ENCODE measurements around the gene RPEL1. TPM values are rescaled to one million over a fixed set of nuclear protein-coding genes. Genes with fewer than 3 reads are reported as not detected.

The RPEL1 gene
- total RNA-seq, 1 experiment from 2014 or later = 0.10 TPM

- ChIA-PET RAD21 (ENCODE audit: low non-redundant PET in 1 of 2, low total read pairs in 2 of 2, uncharacterized antibody in 2 of 2, unreplicated experiment in 2 of 2) (no interaction called here), CTCF (interaction anchor here (1.6 kb wide), 1 partner anchor 34 kb away, joined by 6 read pairs; no protein-coding TSS in a partner anchor), POLR2A (no interaction called here)
- no peak overlapping the region for H3K4me3 ChIP-seq (replicated peaks in 1 of 2; ENCODE audit: low read depth in 1 of 2, low read length in 2 of 2)
- H3K4me1 ChIP-seq (ENCODE audit: control insufficient read depth in 1 of 2, insufficient read depth in 2 of 2, low read length in 2 of 2) = peaks cover 0 to 1% of the 10 kb centered on the region in 2 experiments; a peak in 2 of 4 replicates
- no TSS peak for BruUV-seq (replicated peaks)
- H3K4me2 ChIP-seq (ENCODE audit: low read length) = no peak overlapping the region
- no peaks in the 10 kb centered on the region for H3K9me3 ChIP-seq (ENCODE audit: control insufficient read depth in 1 of 2, insufficient read depth in 1 of 2, low read depth in 1 of 2, low read length in 2 of 2)
- peaks cover 42% of the 10 kb centered on the region for H3K27me3 ChIP-seq (ENCODE audit: insufficient read depth, low read length)
- H2AFZ ChIP-seq (ENCODE audit: low read depth, low read length, poor library complexity, severe bottlenecking) = no peak overlapping the region
- no peaks in the 10 kb centered on the region for H3K9me2 ChIP-seq (ENCODE audit: insufficient read depth)
- H3K27ac ChIP-seq (ENCODE audit: low read depth, low read length) = no peak overlapping the region
- H4K20me1 ChIP-seq (ENCODE audit: insufficient read depth) = no peaks in the 10 kb centered on the region
- no peak for DNase-seq (ENCODE audit: low read depth, low spot score)
- H3K79me2 ChIP-seq (ENCODE audit: insufficient read depth, low read length) = no peaks in the 10 kb centered on the region
- intact Hi-C loops (cut with micrococcal nuclease) = no loop called here
- no peak for ATAC-seq
- H3K36me3 ChIP-seq (ENCODE audit: control insufficient read depth in 1 of 2, insufficient read depth in 2 of 2, low read length in 2 of 2) = no peaks in the 10 kb centered on the region
- H3K9ac ChIP-seq (ENCODE audit: low read length) = no peak overlapping the region
- TF ChIP-seq REST (IDR thresholded peaks at IDR 0.05; ENCODE audit: low read depth) (peak; percentile 98), YY1 (IDR thresholded peaks at IDR 0.05; ENCODE audit: extremely low read depth, insufficient replicate concordance, low read depth, low read length) (no peak), POLR2AphosphoS5 (IDR thresholded peaks at IDR 0.05; ENCODE audit: low read depth, low read length) (no peak)
Observed at GRCh38 chr10:103278862-103279298, 33.2 kb downstream of the RPEL1 start.

GRCh38 chr10:103280031-103280430 lies 34.3 kb downstream of the RPEL1 start:
- Histone ChIP-seq H3K27ac (ENCODE audit: low read depth, low read length) (no peak overlapping the region), H3K27me3 (ENCODE audit: insufficient read depth, low read length) (peaks cover 42% of the 10 kb centered on the region), H3K4me1 (ENCODE audit: control insufficient read depth in 1 of 2, insufficient read depth in 2 of 2, low read length in 2 of 2) (no peaks in the 10 kb centered on the region), H3K36me3 (ENCODE audit: control insufficient read depth in 1 of 2, insufficient read depth in 2 of 2, low read length in 2 of 2) (no peaks in the 10 kb centered on the region), H3K4me2 (ENCODE audit: low read length) (no peak overlapping the region), H3K4me3 (replicated peaks in 1 of 2; ENCODE audit: low read depth in 1 of 2, low read length in 2 of 2) (no peak overlapping the region), H3K9ac (ENCODE audit: low read length) (no peak overlapping the region), H3K9me2 (ENCODE audit: insufficient read depth) (no peaks in the 10 kb centered on the region), H3K79me2 (ENCODE audit: insufficient read depth, low read length) (no peaks in the 10 kb centered on the region), H3K9me3 (ENCODE audit: control insufficient read depth in 1 of 2, insufficient read depth in 1 of 2, low read depth in 1 of 2, low read length in 2 of 2) (no peaks in the 10 kb centered on the region), H4K20me1 (ENCODE audit: insufficient read depth) (no peaks in the 10 kb centered on the region), H2AFZ (ENCODE audit: low read depth, low read length, poor library complexity, severe bottlenecking) (no peak overlapping the region)
- BruUV-seq (replicated peaks) = no TSS peak
- no peak for TF ChIP-seq ZBTB33 (IDR thresholded peaks at IDR 0.05; ENCODE audit: extremely low read depth, insufficient replicate concordance, low read length)
- TF ChIP-seq POLR2A (IDR thresholded peaks at IDR 0.05; ENCODE audit: borderline replicate concordance, extremely low read depth, insufficient read depth, insufficient read length) = no peak
- no peak for TF ChIP-seq CTCF (IDR thresholded peaks at IDR 0.05 in 2 of 3, conservative IDR thresholded peaks at IDR 0.05 in 1 of 3; ENCODE audit: borderline replicate concordance in 1 of 3, insufficient read depth in 1 of 3, low read depth in 2 of 3, low read length in 2 of 3)
- no peak for TF ChIP-seq SIN3A (IDR thresholded peaks at IDR 0.05; ENCODE audit: low read depth)
- ATAC-seq (no peak), DNase-seq (ENCODE audit: low read depth, low spot score) (no peak)
- CTCF ChIA-PET = interaction anchor here (1.6 kb wide), 1 partner anchor 36 kb away, joined by 6 read pairs; no protein-coding TSS in a partner anchor
- POLR2A ChIA-PET = no interaction called here
- RAD21 ChIA-PET (ENCODE audit: low non-redundant PET in 1 of 2, low total read pairs in 2 of 2, uncharacterized antibody in 2 of 2, unreplicated experiment in 2 of 2) = no interaction called here
- intact Hi-C loops (cut with micrococcal nuclease) = no loop called here

Data from HCT116 (cell line).